Measurements from ENCODE around the gene KPRP. TPM values are rescaled to one million over a fixed set of nuclear protein-coding genes. Genes with fewer than 3 reads are reported as not detected.

Gene KPRP
- total RNA-seq, 2 experiments from 2014 or later: not detected

GRCh38 chr1:152758636-152759035, 811 bp downstream of the KPRP start:
- no peak for ATAC-seq (ENCODE audit: poor library complexity)
- intact Hi-C loops (cut with DNase I, micrococcal nuclease): no loop called here
- Histone ChIP-seq H3K4me3 (ENCODE audit: low read length) (no peak overlapping the region), H3K27me3 (ENCODE audit: control insufficient read depth in 1 of 2, insufficient read depth in 2 of 2, low read length in 2 of 2) (peaks cover 7% of the 10 kb centered on the region in 2 experiments), H3K36me3 (ENCODE audit: insufficient read depth, low read length) (no peaks in the 10 kb centered on the region), H3K27ac (ENCODE audit: low read depth in 1 of 2, low read length in 2 of 2) (no peak overlapping the region), H3K9me3 (ENCODE audit: control insufficient read depth in 1 of 2, insufficient read depth in 1 of 2, low read length in 2 of 2) (peaks cover 0 to 6% of the 10 kb centered on the region in 2 experiments), H3K4me1 (ENCODE audit: insufficient read depth, low read length) (no peaks in the 10 kb centered on the region)
- Mint-ChIP-seq H3K9me3 (no peaks in the 10 kb centered on the region), H3K36me3 (ENCODE audit: low read depth) (no peaks in the 10 kb centered on the region), H3K27ac (no peak overlapping the region), H3K4me3 (no peak overlapping the region), H3K4me1 (ENCODE audit: low read depth) (no peaks in the 10 kb centered on the region), H3K27me3 (peaks cover 48% of the 10 kb centered on the region)
- POLR2A ChIA-PET: no interaction called here
- CTCF ChIA-PET: no interaction called here
- no peak for DNase-seq
- no peak for TF ChIP-seq CTCF (IDR thresholded peaks at IDR 0.05)

GRCh38 chr1:152759453-152760173, 1.8 kb downstream of the KPRP start:
- CTCF ChIA-PET: no interaction called here
- H3K36me3 Mint-ChIP-seq (ENCODE audit: low read depth): no peaks in the 10 kb centered on the region

GRCh38 chr1:152760551-152761190, 2.8 kb downstream of the KPRP start:
- Histone ChIP-seq H3K9me3 (ENCODE audit: control insufficient read depth in 1 of 2, insufficient read depth in 1 of 2, low read length in 2 of 2) (peaks cover 0 to 6% of the 10 kb centered on the region in 2 experiments), H3K36me3 (ENCODE audit: insufficient read depth, low read length) (no peaks in the 10 kb centered on the region), H3K4me3 (ENCODE audit: low read length) (no peak overlapping the region), H3K27me3 (ENCODE audit: control insufficient read depth in 1 of 2, insufficient read depth in 2 of 2, low read length in 2 of 2) (peaks cover 7 to 14% of the 10 kb centered on the region in 2 experiments), H3K4me1 (ENCODE audit: insufficient read depth, low read length) (no peaks in the 10 kb centered on the region), H3K27ac (ENCODE audit: low read depth in 1 of 2, low read length in 2 of 2) (no peak overlapping the region)
- no peak overlapping the region for H3K27ac Mint-ChIP-seq
- ChIA-PET POLR2A (no interaction called here), CTCF (no interaction called here)
- intact Hi-C loops (cut with DNase I, micrococcal nuclease): no loop called here
- peaks cover 40% of the 10 kb centered on the region for H3K27me3 Mint-ChIP-seq
- no peaks in the 10 kb centered on the region for H3K9me3 Mint-ChIP-seq
- ATAC-seq (ENCODE audit: poor library complexity): no peak
- no peak for TF ChIP-seq CTCF (IDR thresholded peaks at IDR 0.05)
- H3K4me1 Mint-ChIP-seq (ENCODE audit: low read depth): no peaks in the 10 kb centered on the region
- H3K4me3 Mint-ChIP-seq: no peak overlapping the region
- H3K36me3 Mint-ChIP-seq (ENCODE audit: low read depth): no peaks in the 10 kb centered on the region
- DNase-seq: no peak

More at GRCh38 chr1:152759453-152760173, 1.8 kb downstream of the KPRP start:
- Histone ChIP-seq H3K36me3 (ENCODE audit: insufficient read depth, low read length) (no peaks in the 10 kb centered on the region), H3K4me1 (ENCODE audit: insufficient read depth, low read length) (no peaks in the 10 kb centered on the region), H3K27ac (ENCODE audit: low read depth in 1 of 2, low read length in 2 of 2) (no peak overlapping the region), H3K9me3 (ENCODE audit: control insufficient read depth in 1 of 2, insufficient read depth in 1 of 2, low read length in 2 of 2) (peaks cover 0 to 6% of the 10 kb centered on the region in 2 experiments), H3K27me3 (ENCODE audit: control insufficient read depth in 1 of 2, insufficient read depth in 2 of 2, low read length in 2 of 2) (peaks cover 7 to 10% of the 10 kb centered on the region in 2 experiments), H3K4me3 (ENCODE audit: low read length) (no peak overlapping the region)
- intact Hi-C loops (cut with DNase I, micrococcal nuclease): no loop called here
- POLR2A ChIA-PET: no interaction called here
- no peak for TF ChIP-seq CTCF (IDR thresholded peaks at IDR 0.05)
- Mint-ChIP-seq H3K27ac (no peak overlapping the region), H3K27me3 (peaks cover 38% of the 10 kb centered on the region), H3K4me3 (no peak overlapping the region), H3K4me1 (ENCODE audit: low read depth) (no peaks in the 10 kb centered on the region), H3K9me3 (no peaks in the 10 kb centered on the region)
- ATAC-seq (ENCODE audit: poor library complexity) (no peak), DNase-seq (no peak)

Measured in CD4-positive, alpha-beta T cell (primary cell).